COLO829 (cell line): ENCODE data around the gene LRRC43.

Source experiments
- DNase-seq: peaks from one replicate; pipeline ENCODE4 v3.0.0; 2012; ENCODE audit warnings: low spot score

Gene LRRC43

DNA sequence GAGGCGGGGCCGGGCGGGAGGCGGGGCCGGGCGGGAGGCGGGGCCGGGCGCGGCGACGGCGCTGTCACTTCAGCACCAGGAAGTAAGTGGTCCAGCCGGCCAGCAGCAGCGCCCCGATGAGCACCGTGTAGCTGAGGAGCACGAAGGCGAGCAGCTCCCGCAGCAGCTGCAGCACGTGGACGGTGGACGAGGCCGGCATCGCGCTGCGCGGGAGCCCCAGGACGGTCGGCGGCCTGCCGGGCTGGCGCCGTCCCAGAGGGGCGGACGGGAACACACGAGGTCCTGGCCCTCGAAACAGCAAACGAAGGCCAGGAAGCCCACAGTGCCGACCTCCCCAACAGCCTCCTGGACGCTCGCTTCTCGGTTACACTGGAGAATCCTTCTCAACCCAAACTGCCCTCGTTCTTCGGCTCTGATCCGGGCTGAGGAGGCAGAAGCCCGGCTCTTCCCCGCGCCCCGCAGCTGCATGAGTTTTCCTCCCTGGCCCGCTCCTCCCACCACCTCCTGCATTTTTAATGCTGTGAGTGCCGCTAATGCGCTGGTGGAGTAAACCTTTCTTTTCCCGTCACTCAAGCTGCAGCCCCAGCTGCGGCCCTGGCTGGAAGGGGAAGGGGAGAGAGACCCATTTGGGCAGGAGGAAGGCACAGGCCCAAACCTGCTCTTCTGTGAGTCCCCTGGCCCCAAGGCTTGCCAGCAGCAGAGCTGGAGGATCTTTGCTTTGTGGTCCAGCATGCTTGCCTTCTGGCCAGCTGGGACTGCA, 43.6 kb downstream of the LRRC43 start:
- no peak for DNase-seq

DNA sequence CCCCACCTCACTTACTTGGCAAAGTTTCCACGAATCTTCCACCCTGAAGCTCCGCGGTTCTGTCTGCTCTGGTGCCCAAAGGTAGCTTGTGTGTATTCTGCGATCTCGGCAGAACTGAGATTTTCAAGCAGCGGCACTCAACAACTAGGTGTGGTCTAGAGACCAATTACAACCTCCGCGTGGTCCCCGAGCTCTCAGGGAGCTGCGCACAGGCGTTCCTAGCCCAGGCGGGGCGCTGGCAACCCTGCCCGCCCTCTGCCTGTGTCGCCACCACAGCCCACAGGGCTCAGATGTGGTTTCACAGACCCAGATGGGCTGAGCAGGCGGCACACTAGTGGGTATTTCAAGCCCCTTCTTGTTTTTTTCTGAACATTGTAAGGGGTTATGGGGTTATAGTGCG, 44.4 kb downstream of the LRRC43 start:
- no peak for DNase-seq

DNA sequence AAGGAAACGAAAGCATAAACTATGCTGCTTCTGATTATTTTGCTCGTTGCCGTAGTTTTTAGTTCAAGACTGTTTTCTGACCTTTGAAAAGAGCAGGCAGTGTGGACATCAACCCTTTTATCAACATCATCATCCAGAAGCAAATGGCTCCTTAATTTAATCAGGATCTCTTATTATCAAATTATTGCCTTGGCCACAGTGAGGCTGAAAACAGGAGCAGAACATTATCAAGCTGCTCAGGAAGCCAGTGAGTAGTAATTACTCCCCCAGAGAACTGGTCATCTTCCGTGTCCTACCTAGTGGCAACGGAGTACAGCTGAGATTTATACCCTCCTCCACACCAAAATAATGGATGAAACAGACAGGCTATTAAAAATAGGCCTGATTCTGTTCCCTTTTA, 45.2 kb downstream of the LRRC43 start:
- DNase-seq = no peak

DNA sequence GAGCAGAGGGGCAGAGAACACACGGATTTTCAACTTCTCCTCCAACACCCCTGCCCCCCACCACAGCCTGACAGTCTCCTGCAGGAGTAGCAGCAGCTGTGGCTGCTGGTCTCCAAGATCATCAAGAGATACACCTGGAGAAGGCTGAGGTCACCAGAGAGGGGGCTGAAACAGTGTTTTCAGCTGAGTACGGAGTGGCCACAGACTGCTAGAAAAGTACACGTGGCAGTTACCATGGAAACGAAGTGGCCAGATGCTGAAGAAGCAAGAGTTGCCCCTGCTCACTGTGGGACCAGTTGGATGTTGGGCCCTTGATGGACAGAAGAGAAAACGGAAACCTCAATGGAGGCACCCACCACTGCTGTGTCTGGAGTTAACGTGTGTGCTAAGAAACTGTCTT, 47.9 kb downstream of the LRRC43 start:
- DNase-seq = no peak

DNA sequence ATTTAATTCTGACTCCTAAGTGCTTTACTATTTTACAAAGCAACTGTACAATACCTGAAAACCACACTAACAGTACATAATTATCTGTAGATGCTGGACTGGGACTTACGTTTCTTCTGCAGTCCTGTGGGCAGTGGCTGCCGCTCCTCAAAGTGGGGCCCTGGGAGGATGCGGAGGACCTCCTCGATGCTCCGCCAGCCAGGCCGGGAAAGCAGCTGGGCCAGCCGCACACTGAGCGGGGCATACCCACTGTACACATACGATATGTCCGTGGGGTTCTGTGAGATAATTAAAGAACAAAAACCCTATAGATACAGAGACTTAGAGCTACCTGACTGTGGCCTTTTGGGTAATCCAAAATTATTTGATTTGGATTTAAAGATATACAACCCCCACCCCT, 49.8 kb downstream of the LRRC43 start:
- no peak for DNase-seq

DNA sequence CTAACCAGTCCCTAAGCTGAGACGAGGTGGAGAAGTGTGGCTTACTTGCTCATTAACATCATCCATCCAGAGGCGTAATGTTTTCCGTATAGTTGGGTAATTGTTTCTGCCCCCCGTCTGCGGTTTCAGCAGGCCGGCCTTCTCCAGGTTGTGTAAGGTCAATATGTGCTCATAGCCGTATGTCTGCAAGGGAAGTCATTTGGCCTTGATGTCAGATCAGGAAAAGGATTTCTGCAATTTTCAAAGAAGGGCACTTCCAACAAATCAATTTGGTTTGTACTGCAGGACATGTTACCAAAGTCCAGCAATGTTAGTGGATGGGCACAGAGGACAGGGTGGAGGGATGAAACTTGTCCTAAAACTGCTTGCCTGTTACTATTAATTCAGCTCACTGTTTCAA, 52.8 kb downstream of the LRRC43 start:
- DNase-seq = no peak

DNA sequence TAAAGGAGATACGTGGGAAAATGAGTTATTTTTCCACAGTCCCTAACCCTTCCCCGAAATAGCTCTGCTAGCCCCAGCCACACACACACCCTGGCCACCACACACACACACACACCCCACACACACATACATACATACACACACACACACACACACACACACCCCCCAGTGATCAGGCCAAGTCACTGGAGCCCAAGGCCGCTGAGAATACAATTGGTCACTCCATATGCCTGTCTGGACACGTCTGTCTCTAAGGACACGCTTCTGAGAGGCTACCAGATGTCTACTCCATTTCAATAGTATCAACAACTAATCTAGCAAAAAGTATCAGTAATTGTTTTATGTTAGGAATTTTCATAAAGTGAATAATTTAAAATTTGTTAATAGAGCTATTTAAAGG, 55.9 kb downstream of the LRRC43 start:
- no peak for DNase-seq

DNA sequence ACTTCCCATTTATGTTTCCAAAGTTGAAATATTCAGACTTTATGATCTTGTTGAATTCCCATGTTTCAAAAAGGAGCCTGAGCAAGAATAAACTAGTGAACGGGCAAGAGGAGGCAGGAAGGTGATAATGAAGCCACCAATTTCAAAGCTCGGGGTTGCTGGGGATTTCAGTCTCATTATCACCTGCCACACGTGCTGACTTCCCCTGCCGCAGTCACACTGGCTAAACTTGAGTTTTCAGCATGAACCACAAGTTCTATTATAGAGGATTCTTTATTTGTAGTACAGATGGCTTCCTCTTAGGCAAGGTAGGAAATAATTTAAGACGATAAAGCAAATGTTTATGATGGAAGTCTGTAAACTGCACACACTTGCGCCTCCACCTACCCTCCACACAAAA, 61.0 kb downstream of the LRRC43 start:
- no peak for DNase-seq

DNA sequence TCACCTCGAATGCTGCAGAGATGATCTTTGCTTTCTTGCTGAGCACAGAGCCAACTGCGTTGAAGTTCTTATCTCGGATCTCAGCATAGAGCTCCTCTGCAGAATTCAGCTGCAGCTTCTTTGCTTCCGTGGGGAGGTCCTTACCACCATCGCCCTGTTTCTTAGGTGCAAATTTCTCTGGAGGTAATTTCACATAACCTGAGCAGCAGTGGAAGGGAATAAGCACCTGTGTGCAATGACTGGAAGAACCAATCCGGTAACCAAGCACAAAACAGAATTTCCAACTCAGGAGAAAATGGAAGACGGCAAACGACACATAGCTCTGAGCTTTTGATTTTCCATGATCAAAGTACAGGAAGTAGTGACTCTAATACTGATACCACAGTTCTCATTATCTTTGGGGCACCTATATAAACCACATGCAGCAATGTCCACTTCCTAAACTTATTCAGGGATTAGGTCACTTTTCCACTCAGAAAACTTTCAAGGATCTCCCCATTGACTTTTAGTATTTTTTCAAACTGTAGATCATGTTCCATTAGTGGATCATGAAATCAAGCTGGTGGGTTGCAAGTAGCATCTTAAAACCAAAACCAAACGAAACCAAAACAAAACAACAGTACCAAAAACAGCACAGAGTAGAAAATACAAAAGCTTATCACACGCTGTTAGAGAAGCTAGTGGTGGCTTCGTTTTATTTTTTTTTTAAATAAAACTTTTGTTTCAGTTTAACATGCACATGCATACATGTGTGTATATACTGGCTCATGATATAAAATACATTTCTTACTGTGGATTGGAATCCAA, 61.8 kb downstream of the LRRC43 start:
- DNase-seq = no peak

DNA sequence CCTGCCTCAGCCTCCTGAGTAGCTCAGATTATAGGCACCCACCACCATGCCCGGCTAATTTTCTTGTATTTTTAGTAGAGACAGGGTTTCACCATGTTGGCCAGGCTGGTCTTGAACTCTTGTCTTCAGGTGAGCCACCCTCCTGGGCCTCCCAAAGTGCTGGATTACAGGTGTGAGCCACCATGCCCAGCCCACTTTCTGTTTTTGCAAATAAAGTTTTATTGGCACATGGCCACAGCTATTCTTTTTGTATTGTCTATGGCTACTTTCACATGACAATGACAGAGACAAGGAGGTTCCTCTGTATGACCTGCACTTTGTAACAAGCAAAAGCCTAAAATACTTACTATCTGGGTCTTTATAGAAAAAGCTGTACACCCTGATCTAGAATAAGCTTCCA, 62.6 kb downstream of the LRRC43 start:
- DNase-seq = no peak

DNA sequence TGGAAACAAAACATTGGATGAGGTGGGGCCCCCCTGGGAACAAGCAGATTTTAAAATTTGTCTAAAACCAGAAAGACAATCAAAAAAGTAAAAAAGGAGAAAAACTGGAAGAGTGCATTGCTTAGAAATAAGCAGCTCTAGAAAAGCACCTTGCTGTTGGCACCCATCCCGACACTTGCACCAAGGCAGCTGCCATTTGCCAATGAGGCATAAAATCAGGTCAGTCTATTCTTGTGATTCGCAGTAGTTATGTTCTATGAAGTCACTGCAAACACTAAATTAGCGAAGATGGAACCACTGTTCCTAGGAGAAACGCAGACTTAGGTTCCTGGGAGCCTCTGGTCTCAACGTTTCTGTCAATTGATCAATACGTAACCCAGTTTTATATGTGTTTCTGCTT, 67.1 kb downstream of the LRRC43 start:
- no peak for DNase-seq

DNA sequence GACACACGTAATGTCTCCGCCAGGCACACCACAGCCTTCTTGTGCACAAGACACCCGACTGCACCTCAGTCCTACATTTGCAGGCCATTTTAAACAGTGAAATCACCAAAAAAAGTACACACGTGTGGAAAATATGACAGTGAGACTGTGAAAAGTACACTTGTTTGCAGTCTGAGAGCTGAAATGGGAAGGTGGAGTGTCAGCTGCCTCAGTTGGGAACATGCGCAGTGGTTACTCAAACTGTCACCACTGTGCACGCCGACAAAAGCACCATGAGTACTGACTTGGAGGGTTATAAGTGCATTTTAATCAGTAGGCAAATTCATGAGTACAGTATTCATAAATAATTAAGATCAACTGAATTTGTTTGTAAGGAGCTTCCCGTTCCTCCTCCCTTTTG, 67.6 kb downstream of the LRRC43 start:
- DNase-seq = no peak
